Stimulated activated memory B cell treated with anti-CD40 and anti-IgM and Interleukin-4, amounts not matched to agents 10 μg/mL and 1 μg/mL and 100 μg/mL, for 72 hours (primary cell): ENCODE results near the gene SLCO4A1.

ENCODE experiments used
- ATAC-seq: fragments of 150-1000 bp; cut with Tn5 transposase; 2 replicates; pipeline ENCODE4 v1.10.0; 2021
- H3K27ac Mint-ChIP-seq: one replicate; pipeline ENCODE4 v1.8.0; 2022; ENCODE audit warnings: mild to moderate bottlenecking, mixed read lengths
- H3K27me3 Mint-ChIP-seq: one replicate; pipeline ENCODE4 v1.8.0; 2022; ENCODE audit warnings: mixed read lengths
- H3K36me3 Mint-ChIP-seq: one replicate; pipeline ENCODE4 v1.8.0; 2022; ENCODE audit warnings: mixed read lengths
- H3K4me1 Mint-ChIP-seq: one replicate; pipeline ENCODE4 v1.8.0; 2022; ENCODE audit warnings: mixed read lengths
- H3K4me3 Mint-ChIP-seq: one replicate; pipeline ENCODE4 v1.8.0; 2022; ENCODE audit warnings: mild to moderate bottlenecking, moderate library complexity, mixed read lengths
- H3K9me3 Mint-ChIP-seq: one replicate; pipeline ENCODE4 v1.8.0; 2022; ENCODE audit warnings: mixed read lengths

Gene SLCO4A1

GRCh38 chr20:62657956-62658355 is 15.7 kb downstream of the SLCO4A1 start:
- peaks cover 32% of the 10 kb centered on the region for H3K36me3 Mint-ChIP-seq
- H3K27me3 Mint-ChIP-seq = no peaks in the 10 kb centered on the region
- peaks cover 33% of the 10 kb centered on the region for H3K4me1 Mint-ChIP-seq

GRCh38 chr20:62658593-62659178 is 16.4 kb downstream of the SLCO4A1 start:
- H3K36me3 Mint-ChIP-seq = peaks cover 37% of the 10 kb centered on the region
- no peak overlapping the region for H3K27ac Mint-ChIP-seq
- no peak for ATAC-seq

More at GRCh38 chr20:62657956-62658355, 15.7 kb downstream of the SLCO4A1 start:
- H3K4me3 Mint-ChIP-seq = no peak overlapping the region
- H3K9me3 Mint-ChIP-seq = no peaks in the 10 kb centered on the region
- ATAC-seq = no peak
- no peak overlapping the region for H3K27ac Mint-ChIP-seq

GRCh38 chr20:62659488-62660239 is 17.4 kb downstream of the SLCO4A1 start:
- Mint-ChIP-seq H3K27me3 (no peaks in the 10 kb centered on the region), H3K36me3 (peaks cover 38% of the 10 kb centered on the region), H3K4me1 (peaks cover 21% of the 10 kb centered on the region), H3K27ac (no peak overlapping the region), H3K4me3 (no peak overlapping the region), H3K9me3 (no peaks in the 10 kb centered on the region)
- ATAC-seq = no peak

More at GRCh38 chr20:62658593-62659178, 16.4 kb downstream of the SLCO4A1 start:
- no peak overlapping the region for H3K4me3 Mint-ChIP-seq
- no peaks in the 10 kb centered on the region for H3K9me3 Mint-ChIP-seq
- peaks cover 28% of the 10 kb centered on the region for H3K4me1 Mint-ChIP-seq
- no peaks in the 10 kb centered on the region for H3K27me3 Mint-ChIP-seq

GRCh38 chr20:62660240-62660615 is 17.9 kb downstream of the SLCO4A1 start:
- Mint-ChIP-seq H3K36me3 (peaks cover 43% of the 10 kb centered on the region), H3K27ac (no peak overlapping the region), H3K9me3 (no peaks in the 10 kb centered on the region), H3K4me1 (peaks cover 19% of the 10 kb centered on the region), H3K27me3 (no peaks in the 10 kb centered on the region), H3K4me3 (no peak overlapping the region)
- no peak for ATAC-seq

- Mint-ChIP-seq H3K27me3 (no peaks in the 10 kb centered on the region), H3K4me1 (peaks cover 15% of the 10 kb centered on the region), H3K27ac (no peak overlapping the region), H3K9me3 (no peaks in the 10 kb centered on the region), H3K36me3 (peaks cover 43% of the 10 kb centered on the region), H3K4me3 (no peak overlapping the region)
- ATAC-seq = no peak
These were observed 18.5 kb downstream of the SLCO4A1 start for GRCh38 chr20:62660768-62661167.

- peaks cover 43% of the 10 kb centered on the region for H3K36me3 Mint-ChIP-seq
- H3K9me3 Mint-ChIP-seq = no peaks in the 10 kb centered on the region
- no peak overlapping the region for H3K4me3 Mint-ChIP-seq
- peak overlapping the region; percentile 41 for H3K27ac Mint-ChIP-seq
- peaks cover 15% of the 10 kb centered on the region for H3K4me1 Mint-ChIP-seq
- H3K27me3 Mint-ChIP-seq = no peaks in the 10 kb centered on the region
- peak; percentile 6 for ATAC-seq
These were observed 19.3 kb downstream of the SLCO4A1 start for GRCh38 chr20:62661647-62662046.

GRCh38 chr20:62662422-62662821 is 20.1 kb downstream of the SLCO4A1 start:
- Mint-ChIP-seq H3K9me3 (no peaks in the 10 kb centered on the region), H3K4me1 (peaks cover 15% of the 10 kb centered on the region), H3K4me3 (no peak overlapping the region), H3K36me3 (peaks cover 51% of the 10 kb centered on the region), H3K27me3 (no peaks in the 10 kb centered on the region), H3K27ac (no peak overlapping the region)
- ATAC-seq = peak; percentile 49

GRCh38 chr20:62663145-62664018 is 21.1 kb downstream of the SLCO4A1 start:
- H3K36me3 Mint-ChIP-seq = peaks cover 60% of the 10 kb centered on the region
- no peak for ATAC-seq
- no peaks in the 10 kb centered on the region for H3K9me3 Mint-ChIP-seq
- no peaks in the 10 kb centered on the region for H3K27me3 Mint-ChIP-seq
- H3K27ac Mint-ChIP-seq = no peak overlapping the region
- H3K4me1 Mint-ChIP-seq = peaks cover 15% of the 10 kb centered on the region
- no peak overlapping the region for H3K4me3 Mint-ChIP-seq

- peaks cover 6% of the 10 kb centered on the region for H3K4me1 Mint-ChIP-seq
- H3K9me3 Mint-ChIP-seq = no peaks in the 10 kb centered on the region
- peaks cover 54% of the 10 kb centered on the region for H3K36me3 Mint-ChIP-seq
- no peaks in the 10 kb centered on the region for H3K27me3 Mint-ChIP-seq
- ATAC-seq = no peak
- no peak overlapping the region for H3K4me3 Mint-ChIP-seq
- H3K27ac Mint-ChIP-seq = peak overlapping the region; percentile 18
These were observed 22.0 kb downstream of the SLCO4A1 start for GRCh38 chr20:62664019-62664971.

- H3K4me1 Mint-ChIP-seq = peaks cover 5% of the 10 kb centered on the region
- H3K27ac Mint-ChIP-seq = no peak overlapping the region
These were observed 23.0 kb downstream of the SLCO4A1 start for GRCh38 chr20:62665153-62665754.

GRCh38 chr20:62665826-62666735 is 23.8 kb downstream of the SLCO4A1 start:
- Mint-ChIP-seq H3K4me3 (no peak overlapping the region), H3K27me3 (no peaks in the 10 kb centered on the region), H3K9me3 (no peaks in the 10 kb centered on the region), H3K36me3 (peaks cover 45% of the 10 kb centered on the region), H3K27ac (peak overlapping the region; percentile 40), H3K4me1 (peaks cover 5% of the 10 kb centered on the region)
- ATAC-seq = no peak

More at GRCh38 chr20:62665153-62665754, 23.0 kb downstream of the SLCO4A1 start:
- Mint-ChIP-seq H3K27me3 (no peaks in the 10 kb centered on the region), H3K36me3 (peaks cover 51% of the 10 kb centered on the region), H3K4me3 (no peak overlapping the region), H3K9me3 (no peaks in the 10 kb centered on the region)
- no peak for ATAC-seq

- Mint-ChIP-seq H3K9me3 (no peaks in the 10 kb centered on the region), H3K36me3 (peaks cover 47% of the 10 kb centered on the region), H3K4me3 (no peak overlapping the region), H3K27me3 (no peaks in the 10 kb centered on the region), H3K27ac (peak overlapping the region; percentile 40), H3K4me1 (peaks cover 5% of the 10 kb centered on the region)
- ATAC-seq = no peak
These were observed 24.6 kb downstream of the SLCO4A1 start for GRCh38 chr20:62666736-62667529.
